Hippocampal formation (tissue), 2 donors: Measurements from ENCODE around the gene BNC2.
"Not testable (repeated sequence)": the region's sequence is repeated elsewhere in the genome, so short reads cannot be mapped to it uniquely, and the experiment has no call there.

Source experiments
- DNase-seq, 2 donors: peaks; one replicate each; lab custom pipeline; 2025; lab: John Stamatoyannopoulos, UW

Gene BNC2

GRCh38 chr9:16870596-16871335 lies at the start of gene BNC2:
Gene BNC2 (minus strand): TSS chr9:16870670. CDS start chr9:16870648, 22 bp downstream.
- peak; percentile 10 to 14 for DNase-seq

- no peak for DNase-seq
Measured at GRCh38 chr9:16918920-16919319, 48.5 kb upstream of the BNC2 start.

GRCh38 chr9:16915126-16915831 lies 44.8 kb upstream of the BNC2 start:
- peak in 1 of 2 donors; percentile 7 for DNase-seq

GRCh38 chr9:16912197-16912596 lies 41.7 kb upstream of the BNC2 start:
- no peak for DNase-seq

- not testable (repeated sequence) for DNase-seq
Measured at GRCh38 chr9:16908206-16908605, 37.7 kb upstream of the BNC2 start.

GRCh38 chr9:16904655-16905054 lies 34.2 kb upstream of the BNC2 start:
- no peak for DNase-seq

- DNase-seq, result no peak
Measured at GRCh38 chr9:16901590-16901989, 31.1 kb upstream of the BNC2 start.

GRCh38 chr9:16899606-16900005 lies 29.1 kb upstream of the BNC2 start:
- DNase-seq, result no peak

- no peak for DNase-seq
Measured at GRCh38 chr9:16898464-16898863, 28.0 kb upstream of the BNC2 start.

- no peak for DNase-seq
Measured at GRCh38 chr9:16888594-16888993, 18.1 kb upstream of the BNC2 start.

GRCh38 chr9:16885931-16886330 lies 15.5 kb upstream of the BNC2 start:
- no peak for DNase-seq

- peak in 1 of 2 donors; percentile 11 for DNase-seq
Measured at GRCh38 chr9:16884952-16885513, 14.6 kb upstream of the BNC2 start.

GRCh38 chr9:16884373-16884772 lies 13.9 kb upstream of the BNC2 start:
- no peak for DNase-seq

GRCh38 chr9:16883586-16883985 lies 13.1 kb upstream of the BNC2 start:
- DNase-seq, result no peak

GRCh38 chr9:16882440-16882839 lies 12.0 kb upstream of the BNC2 start:
- DNase-seq, result not testable (repeated sequence)

GRCh38 chr9:16879416-16879815 lies 8.9 kb upstream of the BNC2 start:
- no peak for DNase-seq

- DNase-seq, result no peak
Measured at GRCh38 chr9:16877256-16877655, 6.8 kb upstream of the BNC2 start.

GRCh38 chr9:16873126-16873802 lies 2.8 kb upstream of the BNC2 start:
- no peak for DNase-seq

GRCh38 chr9:16871336-16872151 lies 1.1 kb upstream of the BNC2 start:
- DNase-seq, result peak in 1 of 2 donors; percentile 24

GRCh38 chr9:16869882-16870595 lies 431 bp downstream of the BNC2 start:
- peak in 1 of 2 donors; percentile 7 for DNase-seq
